Measurements from ENCODE around the gene DENND5B. TPM values are rescaled to one million over a fixed set of nuclear protein-coding genes. Genes with fewer than 3 reads are reported as not detected.

The DENND5B gene
- total and polyA plus RNA-seq, 2 of the 4 experiments (the other 2 are of a cell fraction): 5.5 to 13.4 TPM

DNA sequence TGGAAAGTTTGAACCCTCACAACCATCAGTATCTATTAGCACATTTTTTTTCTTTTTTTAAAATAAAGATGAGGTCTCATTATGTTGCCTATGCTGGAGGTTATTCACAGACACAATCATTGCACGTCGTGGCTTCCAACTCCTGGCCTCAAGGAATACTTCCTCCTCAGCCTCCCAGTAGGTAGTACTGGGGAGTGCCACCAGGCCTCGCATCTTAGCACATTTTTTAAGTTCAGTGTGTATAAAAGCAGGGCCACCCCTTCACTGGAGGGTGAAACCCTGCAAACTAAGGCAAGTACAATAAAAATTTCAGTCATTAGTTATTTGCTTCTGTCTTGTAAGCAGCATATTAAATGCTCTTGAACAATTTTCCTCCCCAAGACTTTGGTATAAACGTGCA lies 150.8 kb downstream of the DENND5B start:
- Histone ChIP-seq H3K56ac (ENCODE audit: extremely low read depth, insufficient read depth, low read length) (no peak overlapping the region), H2AK5ac (ENCODE audit: low read depth, low read length) (no peak overlapping the region), H3K18ac (ENCODE audit: low read depth, low read length) (no peak overlapping the region), H3K23ac (ENCODE audit: low read depth, low read length) (no peak overlapping the region), H3K4me3 (ENCODE audit: insufficient read depth, low read depth, low read length) (no peak overlapping the region), H4K20me1 (ENCODE audit: insufficient read depth, low read length) (no peaks in the 10 kb centered on the region), H3K79me1 (ENCODE audit: low read depth in 1 of 2, low read length in 2 of 2) (no peaks in the 10 kb centered on the region), H3K9me3 (ENCODE audit: control insufficient read depth, insufficient read depth, low read length) (no peaks in the 10 kb centered on the region), H3K27ac (ENCODE audit: insufficient read depth, low read length) (no peak overlapping the region), H2AFZ (replicated peaks; ENCODE audit: low read length, poor library complexity) (no peak overlapping the region), H2AK9ac (replicated peaks; ENCODE audit: low read depth, low read length, poor library complexity) (no peak overlapping the region), H3K27me3 (ENCODE audit: control insufficient read depth, insufficient read depth, low read length) (no peaks in the 10 kb centered on the region), H4K8ac (ENCODE audit: low read depth in 2 of 2, low read length in 2 of 2) (no peak overlapping the region), H3K9ac (ENCODE audit: low read depth, low read length) (no peak overlapping the region), H2BK120ac (ENCODE audit: low read depth, low read length) (no peak overlapping the region), H3K4me1 (ENCODE audit: control insufficient read depth, insufficient read depth, low read length) (no peaks in the 10 kb centered on the region), H3K4ac (ENCODE audit: low read depth, low read length) (no peak overlapping the region), H3K14ac (replicated peaks; ENCODE audit: low read depth, low read length) (no peak overlapping the region), H3K4me2 (ENCODE audit: low read depth, low read length) (no peak overlapping the region), H2BK20ac (ENCODE audit: low read depth, low read length) (no peak overlapping the region), H3K9me1 (ENCODE audit: insufficient read depth, low read length) (no peaks in the 10 kb centered on the region), H4K5ac (ENCODE audit: low read depth, low read length) (no peak overlapping the region), H4K91ac (ENCODE audit: insufficient read depth, low read depth, low read length) (no peak overlapping the region), H3K36me3 (ENCODE audit: control insufficient read depth, insufficient read depth, low read length) (0 out of 2 replicates have a peak, but pooled peaks cover 2% of the 10 kb centered on the region), H2BK15ac (ENCODE audit: low read depth, low read length) (no peak overlapping the region), H2BK5ac (ENCODE audit: low read depth, low read length, poor library complexity, severe bottlenecking) (no peak overlapping the region)
- dilution Hi-C loops (cut with HindIII; ENCODE audit: low sequenced_read_pairs, unreplicated experiment) (no loop called here), intact Hi-C loops (cut with micrococcal nuclease) (no loop called here), in situ Hi-C loops (cut with MboI; ENCODE audit: low sequenced_read_pairs) (loop anchor here (25.0 kb wide), 1 partner anchor 147 kb away; the partner anchor contains the start of gene DENND5B)
- WGBS, 2 experiments (ENCODE audit: extremely low coverage in 2 of 2, insufficient read length in 1 of 2): no CpG with 5 or more reads among the region's 4 CpGs
- POLR2A ChIA-PET (ENCODE audit: unreplicated experiment): no interaction called here
- DNase-seq (no peak), ATAC-seq (ENCODE audit: low read depth) (no peak)
- TF ChIP-seq BHLHE40 (IDR thresholded peaks at IDR 0.05; ENCODE audit: low read depth, low read length): no peak
- no peak for TF ChIP-seq CEBPB (IDR thresholded peaks at IDR 0.05; ENCODE audit: low read depth, low read length)
- TF ChIP-seq SMC3 (IDR thresholded peaks at IDR 0.05; ENCODE audit: low read depth, low read length): no peak
- TF ChIP-seq, protein P1, sequence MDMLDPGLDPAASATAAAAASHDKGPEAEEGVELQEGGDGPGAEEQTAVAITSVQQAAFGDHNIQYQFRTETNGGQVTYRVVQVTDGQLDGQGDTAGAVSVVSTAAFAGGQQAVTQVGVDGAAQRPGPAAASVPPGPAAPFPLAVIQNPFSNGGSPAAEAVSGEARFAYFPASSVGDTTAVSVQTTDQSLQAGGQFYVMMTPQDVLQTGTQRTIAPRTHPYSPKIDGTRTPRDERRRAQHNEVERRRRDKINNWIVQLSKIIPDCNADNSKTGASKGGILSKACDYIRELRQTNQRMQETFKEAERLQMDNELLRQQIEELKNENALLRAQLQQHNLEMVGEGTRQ (IDR thresholded peaks at IDR 0.05; ENCODE audit: low read depth, low read length): no peak
- CTCF ChIA-PET: no interaction called here
- BruUV-seq (replicated peaks): no TSS peak

All from IMR-90 (cell line).